ENCODE results near the gene CCND1.
A peak's percentile ranks its signal among the peaks of the same experiment; 100 is the strongest.

CCND1 gene

DNA sequence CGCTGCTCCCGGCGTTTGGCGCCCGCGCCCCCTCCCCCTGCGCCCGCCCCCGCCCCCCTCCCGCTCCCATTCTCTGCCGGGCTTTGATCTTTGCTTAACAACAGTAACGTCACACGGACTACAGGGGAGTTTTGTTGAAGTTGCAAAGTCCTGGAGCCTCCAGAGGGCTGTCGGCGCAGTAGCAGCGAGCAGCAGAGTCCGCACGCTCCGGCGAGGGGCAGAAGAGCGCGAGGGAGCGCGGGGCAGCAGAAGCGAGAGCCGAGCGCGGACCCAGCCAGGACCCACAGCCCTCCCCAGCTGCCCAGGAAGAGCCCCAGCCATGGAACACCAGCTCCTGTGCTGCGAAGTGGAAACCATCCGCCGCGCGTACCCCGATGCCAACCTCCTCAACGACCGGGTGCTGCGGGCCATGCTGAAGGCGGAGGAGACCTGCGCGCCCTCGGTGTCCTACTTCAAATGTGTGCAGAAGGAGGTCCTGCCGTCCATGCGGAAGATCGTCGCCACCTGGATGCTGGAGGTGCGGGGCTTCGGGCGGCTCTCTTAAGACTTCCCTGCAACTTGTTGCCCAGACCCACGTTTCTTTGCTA, at the start of gene CCND1:
CCND1 (plus strand) TSS at position 162 of the 587 bp plus-strand sequence; CDS start at position 320, 158 bp downstream.
- peak; percentile 86 for DNase-seq

DNA sequence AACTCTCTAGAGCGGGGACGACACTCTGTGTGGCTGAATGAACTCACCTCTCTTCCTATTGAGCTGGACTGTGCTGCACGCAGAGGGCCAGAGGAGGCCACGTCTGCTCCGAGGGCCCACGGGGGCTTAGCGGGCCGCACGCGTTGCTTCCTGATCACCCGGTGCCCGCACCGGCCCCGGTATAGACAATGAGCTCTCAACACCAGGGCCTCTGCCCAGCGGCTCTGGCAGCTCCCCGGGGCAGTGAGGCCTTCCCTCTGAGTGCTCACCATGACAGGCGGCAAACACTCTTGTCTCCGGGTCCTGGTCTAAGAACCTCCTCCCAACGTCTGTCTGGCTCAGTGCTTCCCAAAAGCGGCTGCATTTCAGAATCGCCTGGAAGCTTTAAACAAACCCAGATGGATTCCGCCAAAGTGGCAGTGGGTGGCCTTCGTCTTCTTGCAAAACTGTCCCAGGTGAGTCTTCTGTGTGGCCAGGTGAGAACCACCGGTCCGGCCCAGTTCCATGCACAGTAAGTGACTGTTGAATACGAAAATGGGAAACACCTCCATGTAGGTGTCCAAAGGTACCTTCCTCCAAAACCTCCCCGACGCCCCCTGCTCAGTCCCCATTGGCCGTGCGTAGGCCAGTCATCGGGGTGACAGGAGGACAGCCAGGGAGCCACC, 47.8 kb upstream of the CCND1 start:
- no peak for DNase-seq

DNA sequence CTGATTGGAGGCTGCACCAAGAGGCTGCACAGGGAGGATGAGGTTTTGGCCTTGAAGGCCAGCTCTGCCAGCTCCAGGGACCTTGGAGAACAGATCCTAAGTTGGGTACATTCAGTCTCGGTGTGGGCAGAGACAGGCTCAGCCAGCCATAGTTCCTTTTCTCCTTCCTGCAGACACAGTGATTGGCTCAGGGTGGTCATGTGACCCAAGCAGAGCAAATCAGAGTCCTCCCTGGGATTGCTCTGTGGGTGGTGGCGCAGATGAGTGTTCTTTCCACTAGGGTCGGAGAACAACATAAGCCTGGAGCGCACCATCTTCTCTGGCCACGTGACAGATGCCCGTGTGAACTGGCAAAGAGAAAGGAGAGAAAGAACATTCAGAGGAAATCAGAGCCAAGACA, 47.1 kb upstream of the CCND1 start:
- no peak for DNase-seq

DNA sequence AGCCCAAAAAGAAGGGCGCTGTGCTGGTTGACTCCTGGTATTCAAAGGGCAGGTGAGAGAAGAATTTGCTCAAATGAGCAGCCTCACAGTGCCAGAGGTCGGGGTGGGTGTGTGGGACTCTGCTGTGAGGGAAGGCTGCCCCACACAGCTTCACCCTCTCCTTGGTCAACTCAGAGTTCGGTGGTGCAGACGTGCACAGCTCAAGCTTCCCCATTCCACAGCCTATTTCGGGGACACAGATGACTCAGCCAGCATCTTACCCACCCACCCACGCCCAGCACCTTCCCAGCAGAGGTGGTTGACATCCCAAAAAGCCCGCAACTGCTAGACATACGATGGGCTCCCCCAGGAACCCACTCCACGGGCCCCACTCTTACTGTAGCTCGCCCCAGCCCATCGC, 46.5 kb upstream of the CCND1 start:
- DNase-seq: no peak

- no peak for DNase-seq
These were observed 44.9 kb upstream of the CCND1 start for GRCh38 chr11:69595805-69596665.

DNA sequence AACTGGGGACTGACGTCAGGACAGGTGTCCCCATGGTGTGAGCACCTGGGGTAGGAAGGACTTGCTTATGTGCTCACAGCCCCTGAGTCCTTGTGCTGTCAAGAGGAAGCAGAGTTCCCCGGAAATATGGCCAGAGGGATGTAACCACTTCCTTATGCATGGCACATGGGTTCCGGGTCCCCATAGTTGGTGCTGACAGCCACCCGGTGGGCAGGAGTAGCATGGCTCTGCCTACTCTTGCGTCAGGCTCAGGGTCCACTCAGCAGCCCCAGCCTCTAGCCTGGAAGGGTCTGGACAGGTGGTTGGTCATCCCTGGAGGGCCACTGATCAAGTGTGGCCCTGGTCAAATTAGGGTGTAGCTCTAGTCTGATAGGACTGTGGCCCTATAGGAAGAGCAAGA, 42.8 kb upstream of the CCND1 start:
- no peak for DNase-seq

- no peak for DNase-seq
These were observed 41.5 kb upstream of the CCND1 start for GRCh38 chr11:69599502-69599901.

DNA sequence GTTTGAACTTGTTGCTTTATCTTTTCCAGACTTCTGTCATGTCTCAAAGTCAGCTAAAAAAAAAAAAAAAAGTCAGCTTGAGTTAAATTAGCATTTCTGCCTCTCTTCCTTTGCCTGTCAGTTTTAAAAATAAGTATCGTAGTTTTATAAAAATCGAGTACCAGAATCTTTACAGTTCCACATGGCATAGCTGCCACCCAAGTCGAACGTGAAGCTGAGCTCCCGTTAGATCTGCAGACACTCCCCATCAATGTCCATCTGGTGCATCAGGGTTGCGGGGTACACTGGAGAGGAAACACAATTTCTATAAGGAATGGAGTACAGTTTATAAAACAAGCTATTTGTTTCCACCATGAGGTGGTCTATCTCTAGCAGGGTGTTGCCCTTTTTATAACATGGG, 41.0 kb upstream of the CCND1 start:
- DNase-seq: no peak

DNA sequence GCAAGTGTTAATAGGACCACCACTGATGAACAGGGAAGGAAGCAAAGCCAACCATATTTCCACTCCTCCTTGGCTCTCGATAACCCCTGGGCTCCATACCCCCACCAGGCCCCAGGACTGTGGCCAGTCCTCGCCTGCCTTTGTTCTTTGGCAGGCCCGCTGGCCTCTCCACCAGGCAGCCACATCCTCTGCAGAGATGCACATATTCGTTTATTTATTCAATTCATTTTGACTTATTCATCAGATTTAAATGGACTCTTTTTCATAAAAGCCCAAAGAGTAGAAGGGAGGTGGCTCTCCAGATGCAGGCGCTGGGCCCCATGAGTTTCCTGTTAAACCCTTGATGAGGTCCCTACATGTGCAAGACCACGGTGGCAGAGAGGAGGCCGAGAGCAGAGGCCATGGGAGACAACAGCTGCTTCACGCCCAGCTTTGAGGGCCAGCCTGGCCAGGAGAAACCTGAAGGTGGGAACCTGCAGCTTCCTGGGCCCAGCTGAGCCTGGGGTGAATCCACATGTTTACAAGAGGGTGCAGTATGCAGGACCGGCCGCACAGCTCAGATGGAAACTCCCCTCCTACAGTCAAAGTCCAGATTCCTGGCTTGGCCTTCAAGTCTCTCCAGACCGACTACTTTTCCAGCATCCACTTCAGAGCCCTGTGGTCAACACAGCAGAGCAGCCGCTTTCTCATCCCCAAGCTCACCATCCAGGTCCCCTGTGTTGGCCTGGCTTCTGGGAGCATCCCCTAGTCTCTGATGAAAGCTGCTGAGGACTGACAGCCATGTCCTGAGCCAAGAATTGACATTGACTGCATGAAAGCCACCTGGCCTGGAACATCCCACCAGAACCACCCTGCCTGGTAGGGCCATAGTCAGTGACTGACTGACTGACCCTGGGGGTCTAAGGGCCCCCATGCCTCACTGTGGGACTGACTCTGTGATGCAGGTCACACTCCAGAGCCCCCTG, 39.7 kb upstream of the CCND1 start:
- no peak for DNase-seq

DNA sequence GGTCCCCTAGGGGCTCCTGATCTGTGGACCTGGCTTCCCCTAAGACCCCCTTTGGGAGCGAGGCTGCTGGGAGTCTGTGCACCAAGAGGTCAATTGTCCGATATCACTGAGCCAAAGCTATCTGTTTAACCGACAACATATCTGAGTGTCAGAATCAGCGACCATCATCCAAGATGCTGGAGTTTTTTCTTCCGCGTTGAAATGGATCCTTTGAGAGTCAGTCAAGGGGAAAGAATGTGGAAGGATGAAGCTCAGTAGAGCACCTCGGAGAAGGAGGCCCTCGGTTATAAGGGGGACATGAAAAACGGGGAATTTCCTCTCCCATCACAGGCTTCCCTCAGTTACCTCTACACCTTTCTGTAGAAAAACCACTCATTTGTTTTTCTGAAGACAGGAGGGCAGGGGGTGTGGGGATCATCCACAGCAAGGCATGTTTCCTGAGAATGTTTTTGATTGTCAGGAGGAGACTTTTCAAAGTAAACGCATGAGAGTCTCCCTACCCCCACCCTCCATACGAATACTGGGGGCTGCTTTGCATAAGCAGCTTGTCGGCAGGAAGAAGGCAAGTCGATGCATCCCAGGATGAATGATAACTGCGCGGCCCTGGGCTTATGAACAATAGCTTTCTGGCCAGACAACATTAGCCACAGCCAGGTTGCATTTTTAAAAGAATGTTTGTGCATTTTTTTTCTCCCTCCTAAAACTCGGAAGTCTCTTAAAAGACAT, 37.7 kb upstream of the CCND1 start:
- DNase-seq: no peak

GRCh38 chr11:69604055-69604454, 36.9 kb upstream of the CCND1 start:
- DNase-seq: no peak

GRCh38 chr11:69605737-69606526, 35.0 kb upstream of the CCND1 start:
- no peak for DNase-seq

DNA sequence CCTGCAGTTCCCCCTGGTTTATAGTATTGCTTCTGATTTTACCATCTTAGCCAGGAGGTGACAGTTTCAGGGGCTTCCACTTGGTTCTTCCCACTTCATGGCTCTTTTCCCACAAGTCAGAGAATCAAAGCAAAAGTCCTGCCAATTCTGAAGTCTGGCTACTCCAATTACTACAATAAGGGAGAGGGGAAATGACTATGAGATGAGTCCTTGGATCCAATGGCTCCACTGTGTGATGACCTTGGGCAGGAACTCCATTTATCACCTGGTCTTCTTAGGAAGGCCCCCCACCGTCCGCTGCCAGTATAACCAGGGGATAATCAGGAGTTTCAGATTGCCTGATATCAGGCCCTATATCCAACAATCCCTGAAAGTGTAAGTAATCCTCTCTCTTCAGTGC, 31.6 kb upstream of the CCND1 start:
- no peak for DNase-seq

- DNase-seq: no peak
These were observed 29.1 kb upstream of the CCND1 start for GRCh38 chr11:69611548-69612526.

GRCh38 chr11:69613594-69613993, 27.4 kb upstream of the CCND1 start:
- DNase-seq: no peak

GRCh38 chr11:69614085-69614484, 26.9 kb upstream of the CCND1 start:
- DNase-seq: no peak

- no peak for DNase-seq
These were observed 25.2 kb upstream of the CCND1 start for GRCh38 chr11:69615545-69616278.

DNA sequence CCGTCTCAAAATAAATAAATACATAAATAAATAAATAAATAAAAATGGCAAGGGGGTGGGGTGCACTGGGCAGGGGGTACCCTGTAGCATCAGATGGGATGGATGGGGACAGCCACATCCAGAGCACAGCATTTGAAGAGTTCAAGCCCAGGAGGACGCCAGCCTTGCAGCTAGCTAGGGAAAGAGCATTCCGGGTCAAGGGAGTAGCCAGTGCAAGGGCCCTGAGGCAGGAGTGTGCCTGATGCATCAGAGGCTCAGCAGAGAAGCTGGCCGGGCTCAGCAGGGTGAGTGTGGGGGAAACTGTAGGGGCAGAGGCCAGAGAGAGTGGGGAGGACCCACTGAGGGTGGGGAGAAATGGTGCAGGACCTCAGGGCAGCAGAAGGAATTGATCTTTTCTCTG, 23.7 kb upstream of the CCND1 start:
- no peak for DNase-seq

GRCh38 chr11:69617682-69618081, 23.3 kb upstream of the CCND1 start:
- no peak for DNase-seq

Measured in NCI-H226 (cell line).